RCC 7860 (cell line): Measurements from ENCODE around the gene SLC41A1.
"Not testable (repeated sequence)": the region's sequence is repeated elsewhere in the genome, so short reads cannot be mapped to it uniquely, and the experiment has no call there.

Source experiments
- DNase-seq: peaks from one replicate; pipeline ENCODE4 v3.0.0-alpha.2; 2015; ENCODE audit warnings: low spot score
- FAIRE-seq: peaks from 2 replicates; lab custom pipeline; 2012; peaks lifted over from hg19 to GRCh38; lab: Jason Lieb, UNC

The SLC41A1 gene

DNA sequence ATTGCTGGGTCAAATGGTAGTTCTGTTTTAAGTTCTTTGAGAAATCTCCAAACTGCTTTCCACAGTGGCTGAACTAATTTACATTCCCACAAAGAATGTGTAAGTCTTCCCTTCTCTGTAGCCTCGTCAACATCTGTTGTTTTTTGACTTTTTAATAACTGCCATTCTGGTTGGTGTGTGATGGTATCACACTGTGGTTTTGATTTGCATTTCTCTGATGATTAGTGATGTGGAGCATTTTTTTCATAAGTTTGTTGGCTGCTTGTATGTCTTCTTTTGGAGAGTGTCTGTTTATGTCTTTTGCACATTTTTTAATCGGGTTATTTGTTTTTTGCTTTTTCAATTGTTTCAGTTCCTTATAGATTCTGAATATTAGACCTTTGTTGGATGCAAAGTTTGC, 10.3 kb upstream of the SLC41A1 start:
- not testable (repeated sequence) for FAIRE-seq

GRCh38 chr1:205822397-205822796, 9.4 kb upstream of the SLC41A1 start:
- DNase-seq (no peak), FAIRE-seq (no peak)

More for the DNA sequence above, 10.3 kb upstream of the SLC41A1 start:
- DNase-seq, result not testable (repeated sequence)

DNA sequence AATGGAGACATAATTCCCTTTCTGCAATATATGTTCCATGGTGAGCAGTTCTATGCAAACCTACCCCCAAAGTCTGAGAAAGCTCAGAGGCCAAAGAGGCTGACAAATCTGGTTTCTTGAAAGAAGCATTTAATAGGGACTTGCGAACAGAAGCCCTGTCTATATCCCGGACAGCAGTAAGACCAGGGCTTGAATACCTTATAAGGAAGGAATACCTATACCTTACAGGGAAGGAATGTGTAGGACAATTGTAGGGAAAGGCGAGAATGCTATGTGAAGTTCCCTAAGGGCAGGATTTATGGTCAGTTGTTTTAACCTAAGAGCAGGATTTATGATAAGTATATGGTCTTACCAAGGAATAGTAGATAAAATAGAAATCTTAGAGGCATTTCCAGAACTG, 5.0 kb upstream of the SLC41A1 start:
- DNase-seq, result no peak
- no peak for FAIRE-seq

- DNase-seq (no peak), FAIRE-seq (no peak)
These were observed 4.4 kb upstream of the SLC41A1 start for GRCh38 chr1:205817364-205817763.

DNA sequence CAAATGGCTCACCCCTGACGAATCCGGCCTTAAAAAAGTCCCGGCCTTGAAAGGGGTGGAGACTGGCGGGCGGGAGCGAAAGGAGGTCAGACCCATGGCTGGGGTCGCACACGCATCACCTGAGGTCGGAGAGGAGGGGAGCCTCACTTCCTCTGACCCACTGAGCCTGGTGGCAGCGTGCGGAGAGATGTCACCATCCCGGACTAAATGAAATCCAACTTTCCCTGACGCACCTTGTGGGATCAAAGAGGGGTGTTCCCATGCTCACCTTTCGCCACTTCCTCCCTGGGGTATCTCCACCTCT, 709 bp upstream of the SLC41A1 start:
- FAIRE-seq, result no peak

GRCh38 chr1:205812271-205812877, 624 bp downstream of the SLC41A1 start:
- DNase-seq (no peak), FAIRE-seq (no peak)

More for the DNA sequence above, 709 bp upstream of the SLC41A1 start:
- DNase-seq, result peak; percentile 39

DNA sequence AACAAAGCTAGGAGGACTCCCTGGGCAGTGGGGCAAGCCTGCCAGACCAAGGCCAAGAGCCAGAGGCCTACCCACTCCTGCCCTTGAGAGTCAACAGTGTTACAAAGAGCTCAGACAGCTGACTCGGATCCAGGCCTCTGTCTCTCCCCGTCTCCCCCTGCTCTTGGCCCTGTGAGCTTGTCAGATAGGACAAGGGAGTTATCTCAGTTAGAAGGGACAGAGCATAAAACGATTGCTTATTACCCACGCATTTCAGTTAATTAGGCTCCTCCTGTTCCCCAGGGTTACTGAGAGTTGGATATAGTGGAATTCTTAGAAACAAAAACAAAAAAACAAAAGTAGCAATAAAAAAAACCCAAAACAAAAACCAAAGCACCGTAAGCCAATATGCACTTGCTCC, 1.3 kb downstream of the SLC41A1 start:
- DNase-seq (no peak), FAIRE-seq (no peak)

DNA sequence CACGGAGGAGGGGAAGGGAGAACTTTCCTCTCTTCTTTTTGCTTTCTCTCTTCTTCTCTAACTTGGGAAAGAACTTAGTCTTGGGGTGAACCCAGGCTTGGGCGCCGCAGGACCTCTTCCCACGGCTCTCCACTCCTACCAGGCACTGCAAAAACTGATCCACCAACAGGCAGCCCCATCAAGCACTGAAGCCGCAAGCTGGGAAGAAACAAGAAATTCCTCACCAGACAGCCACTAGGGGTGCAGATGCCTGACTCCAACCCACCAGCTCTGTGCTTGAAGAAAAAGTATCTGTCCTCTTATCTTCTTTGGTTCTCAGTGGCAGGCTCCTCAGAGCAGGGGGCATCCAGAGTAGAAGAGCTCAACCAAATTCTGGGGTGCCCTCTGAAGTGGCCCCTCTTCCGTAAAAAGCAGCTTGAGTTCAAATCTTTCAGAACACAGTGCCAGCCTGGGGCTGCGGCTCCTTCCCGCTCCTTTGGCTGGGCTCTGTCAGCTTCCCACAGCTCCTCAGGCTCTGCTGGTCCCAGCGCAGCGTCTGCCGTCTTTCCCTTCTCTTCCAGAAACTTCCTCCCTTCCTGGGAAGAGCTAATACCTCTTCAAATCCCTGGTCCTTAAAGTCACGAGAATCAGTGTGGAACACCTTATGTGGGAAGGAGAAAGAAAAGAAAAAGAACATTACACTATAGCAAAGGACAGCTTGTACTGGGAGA, 2.4 kb downstream of the SLC41A1 start:
- DNase-seq, result no peak
- FAIRE-seq, result no peak

DNA sequence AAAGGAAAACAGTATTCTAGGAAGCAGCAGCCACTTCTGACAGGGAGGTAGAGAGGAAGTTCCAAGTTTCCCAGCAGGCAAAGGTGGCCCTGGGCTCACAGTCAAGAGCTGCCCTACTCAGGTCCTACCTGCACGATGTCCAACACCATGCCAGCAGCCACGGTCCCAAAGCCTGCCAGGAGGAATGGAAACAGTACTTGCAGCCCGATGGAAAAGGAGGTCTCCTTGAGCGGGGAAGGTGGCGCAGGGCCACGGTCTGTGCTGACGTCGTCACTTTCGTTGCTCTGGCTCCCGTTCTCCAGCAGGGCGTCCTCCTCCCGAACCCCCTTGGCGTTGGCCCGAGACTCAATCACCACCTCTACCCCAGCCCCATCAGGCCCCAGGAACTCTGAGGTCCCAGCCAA, 3.1 kb downstream of the SLC41A1 start:
- FAIRE-seq, result no peak
- no peak for DNase-seq

- FAIRE-seq (no peak), DNase-seq (no peak)
These were observed 3.5 kb downstream of the SLC41A1 start for GRCh38 chr1:205809469-205809868.

DNA sequence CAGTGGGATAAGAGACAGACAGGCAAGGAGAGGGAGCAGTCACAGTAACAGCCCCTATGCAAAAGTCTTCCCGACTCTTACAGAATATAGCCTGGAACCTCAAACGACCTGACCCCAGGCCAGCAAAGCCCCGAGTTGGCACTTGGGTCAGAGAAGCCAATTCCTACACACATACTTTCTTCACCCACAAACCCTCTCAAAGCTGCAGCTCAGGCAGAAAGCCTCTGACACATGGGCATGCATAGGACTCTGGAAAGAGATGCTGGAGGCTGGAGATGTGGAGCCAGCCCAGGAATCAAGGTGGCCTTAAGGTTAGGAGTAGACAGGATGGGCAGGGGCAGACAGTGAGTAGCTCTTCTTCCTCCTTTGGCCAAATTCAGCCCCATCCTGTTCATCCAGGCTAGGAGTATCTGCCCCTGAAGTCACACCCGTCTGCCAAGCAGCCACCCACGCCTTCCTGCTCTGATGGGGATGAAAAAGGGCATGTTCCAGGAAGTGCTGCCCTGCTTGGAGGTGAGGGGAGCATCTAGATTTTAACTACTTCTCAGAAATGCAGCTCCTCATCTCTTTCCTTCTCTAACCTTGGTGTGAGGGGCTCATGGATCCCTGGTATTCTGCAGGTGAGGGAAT, 7.8 kb downstream of the SLC41A1 start:
- DNase-seq, result no peak
- no peak for FAIRE-seq

DNA sequence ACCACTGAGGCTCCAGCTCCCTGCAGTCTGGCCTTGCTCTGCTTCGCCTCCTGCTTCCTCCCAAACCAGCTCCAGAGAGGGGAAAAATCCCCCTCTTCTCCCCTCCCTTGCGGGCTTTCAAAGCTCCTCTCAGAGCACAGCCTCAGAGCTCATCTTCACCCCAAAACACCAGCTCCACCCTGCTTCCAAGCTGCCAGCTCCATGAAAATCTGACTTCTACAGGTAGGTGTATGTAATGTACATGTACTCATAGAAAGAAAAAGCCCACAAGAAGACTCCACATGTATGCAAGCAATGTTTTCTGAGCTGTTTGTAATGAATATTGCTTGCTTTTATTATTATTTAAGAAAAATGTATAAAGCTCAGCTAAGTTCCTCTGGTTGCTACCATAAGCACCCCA, 8.4 kb downstream of the SLC41A1 start:
- FAIRE-seq (no peak), DNase-seq (no peak)

GRCh38 chr1:205803986-205804385, 9.0 kb downstream of the SLC41A1 start:
- no peak for FAIRE-seq
- no peak for DNase-seq

DNA sequence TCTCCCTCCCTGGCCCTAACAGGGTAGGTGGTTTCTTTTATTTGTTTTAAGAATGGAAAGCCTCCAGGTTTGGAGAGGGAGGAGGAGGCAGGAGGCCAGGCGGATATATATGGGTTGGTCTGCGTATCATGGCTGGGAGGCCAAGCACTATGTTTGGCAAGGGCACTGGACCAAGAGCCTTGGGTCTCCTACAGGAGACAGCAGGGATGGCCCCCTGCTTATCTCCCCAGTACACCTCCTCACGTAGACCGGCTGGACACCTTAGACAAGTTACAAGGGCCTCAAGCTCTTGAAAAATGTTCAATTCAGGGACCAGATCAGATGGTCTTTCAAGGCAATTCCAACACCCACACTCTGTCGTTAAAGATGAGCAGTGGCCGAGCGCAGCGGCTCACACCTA, 10.9 kb downstream of the SLC41A1 start:
- DNase-seq (no peak), FAIRE-seq (no peak)

DNA sequence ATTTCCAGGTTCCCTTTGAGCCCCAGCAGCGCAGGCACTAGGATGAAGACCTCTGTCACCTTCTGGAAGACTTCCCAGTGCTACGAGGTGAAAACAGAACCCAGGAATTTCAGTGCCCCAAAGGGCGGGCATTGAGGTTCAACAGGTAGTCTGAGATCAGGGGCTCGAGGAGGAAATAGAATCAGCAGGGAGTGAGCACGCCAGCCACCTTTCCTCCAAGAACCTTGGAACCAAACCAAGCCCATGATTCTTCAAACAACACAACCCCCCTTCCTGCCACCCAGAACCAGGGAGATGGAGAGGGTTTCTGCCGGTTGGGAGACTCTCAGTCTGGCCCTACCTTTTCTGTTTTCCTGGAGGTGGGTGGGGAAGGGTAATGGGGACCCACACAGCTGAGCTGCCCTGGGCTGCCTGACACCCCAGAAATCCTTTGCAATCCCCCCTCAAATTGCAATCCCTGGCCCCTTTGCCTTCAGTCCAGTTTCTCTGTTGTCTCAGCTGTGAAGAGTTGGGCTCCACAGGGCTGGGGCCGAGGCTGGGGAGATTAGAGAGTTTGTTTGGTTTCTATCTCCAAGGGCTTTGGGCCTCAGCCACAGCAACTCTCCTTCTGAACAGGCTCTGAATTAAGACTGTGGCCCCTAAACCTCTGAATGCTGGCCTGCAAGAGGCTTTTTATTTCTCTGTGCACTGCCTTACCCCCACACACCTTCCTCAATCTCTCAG, 11.9 kb downstream of the SLC41A1 start:
- DNase-seq, result no peak

GRCh38 chr1:205800427-205800826, 12.6 kb downstream of the SLC41A1 start:
- no peak for FAIRE-seq
- no peak for DNase-seq

More for the DNA sequence above, 11.9 kb downstream of the SLC41A1 start:
- FAIRE-seq, result no peak

GRCh38 chr1:205798577-205798976, 14.4 kb downstream of the SLC41A1 start:
- FAIRE-seq (no peak), DNase-seq (no peak)

- no peak for FAIRE-seq
These were observed 15.8 kb downstream of the SLC41A1 start for GRCh38 chr1:205797168-205797567.

DNA sequence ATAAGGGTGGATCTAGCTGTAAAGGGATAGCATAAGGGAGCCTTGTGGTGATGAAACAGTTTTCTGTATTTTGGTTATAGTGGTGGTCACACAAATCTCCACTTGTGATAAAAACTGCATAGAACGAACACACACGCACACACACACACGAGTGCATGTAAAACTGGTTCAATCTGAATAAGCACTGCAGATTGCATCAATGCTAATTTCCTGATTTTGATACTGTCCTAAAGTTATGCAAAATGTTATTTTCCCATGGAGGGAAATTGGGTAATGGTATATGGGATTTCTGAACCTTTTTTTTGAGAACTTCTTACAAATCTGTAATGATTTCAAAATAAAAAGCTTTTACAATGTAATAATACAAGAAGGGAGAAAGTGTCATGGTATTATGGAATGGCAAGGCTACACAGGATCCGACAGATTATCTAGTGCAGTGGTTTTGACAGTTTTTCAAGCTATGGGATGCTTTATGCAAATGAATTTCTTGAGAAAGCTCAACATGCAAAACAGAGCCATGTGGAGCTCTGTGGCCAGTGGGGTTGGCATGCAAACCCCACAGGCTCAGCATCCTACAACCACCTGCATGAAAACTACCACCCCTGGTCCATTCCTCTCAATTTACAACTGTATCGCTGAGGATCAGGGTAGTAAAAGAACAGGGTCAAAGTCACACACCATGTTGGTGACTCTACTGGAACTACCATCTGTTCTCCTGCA, 18.8 kb downstream of the SLC41A1 start:
- DNase-seq (no peak), FAIRE-seq (no peak)

More at GRCh38 chr1:205797168-205797567, 15.8 kb downstream of the SLC41A1 start:
- no peak for DNase-seq

DNA sequence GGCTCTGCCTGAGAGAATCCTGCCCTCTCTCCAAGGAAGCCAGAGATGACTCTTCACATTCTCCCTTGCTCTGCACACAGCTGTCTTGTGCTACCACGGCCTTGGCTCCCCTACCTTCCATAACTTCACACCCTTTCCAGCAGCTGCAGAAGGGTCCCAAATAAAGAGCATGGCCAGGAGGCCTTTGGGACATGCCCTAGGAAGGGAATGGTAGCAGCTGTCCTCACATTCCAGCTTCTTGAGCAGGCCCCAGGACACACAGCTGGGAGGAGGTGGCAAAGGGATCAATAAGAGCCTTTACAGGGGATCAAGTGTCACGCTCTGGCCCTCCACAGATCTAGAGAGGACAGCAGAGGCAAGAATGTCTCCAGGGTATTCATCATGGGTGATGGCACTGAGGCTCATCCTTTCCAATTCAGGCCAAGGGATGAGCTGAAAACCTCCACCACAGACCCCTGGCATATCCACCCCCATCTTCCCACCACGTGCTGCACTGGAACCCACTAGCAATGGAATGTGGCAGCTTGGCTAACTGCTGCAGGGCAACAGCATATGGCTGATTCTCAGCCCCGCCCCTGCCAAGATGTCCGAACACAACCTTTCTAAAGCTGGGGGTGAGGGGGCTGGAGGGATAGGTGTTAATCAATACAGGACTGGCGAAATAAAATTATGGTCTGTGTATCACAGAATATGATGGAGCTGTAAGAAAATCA, 19.9 kb downstream of the SLC41A1 start:
- no peak for DNase-seq
- FAIRE-seq, result no peak
